Stimulated activated naive CD4-positive, alpha-beta T cell (primary cell): ENCODE data around the gene SGTA.

ENCODE experiments used
- DNase-seq, 6 experiments: peaks; one replicate each; lab custom pipeline; 2025; lab: John Stamatoyannopoulos, UW

Gene SGTA

GRCh38 chr19:2770055-2771013 lies 12.7 kb downstream of the SGTA start:
- DNase-seq: no peak

DNA sequence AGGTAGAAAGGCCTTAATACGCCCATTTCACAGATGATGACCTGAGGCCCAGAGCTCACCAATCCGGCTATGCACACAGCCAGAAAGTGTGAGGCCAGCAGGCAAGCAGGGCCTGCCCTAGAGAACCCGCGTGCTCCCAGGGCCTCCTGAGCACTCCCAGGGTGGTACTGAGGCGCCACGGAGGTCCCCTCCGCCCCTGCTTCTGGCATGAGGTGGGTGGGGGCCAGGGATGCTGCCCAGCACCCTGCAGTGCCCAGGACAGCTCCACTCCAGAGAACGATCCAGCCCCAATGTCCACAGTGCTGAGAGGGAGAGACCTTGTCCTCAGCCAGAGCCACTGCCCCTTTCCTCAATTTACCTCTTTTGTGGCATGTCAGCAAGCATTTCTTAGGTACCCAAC lies 13.9 kb downstream of the SGTA start:
- no peak for DNase-seq

DNA sequence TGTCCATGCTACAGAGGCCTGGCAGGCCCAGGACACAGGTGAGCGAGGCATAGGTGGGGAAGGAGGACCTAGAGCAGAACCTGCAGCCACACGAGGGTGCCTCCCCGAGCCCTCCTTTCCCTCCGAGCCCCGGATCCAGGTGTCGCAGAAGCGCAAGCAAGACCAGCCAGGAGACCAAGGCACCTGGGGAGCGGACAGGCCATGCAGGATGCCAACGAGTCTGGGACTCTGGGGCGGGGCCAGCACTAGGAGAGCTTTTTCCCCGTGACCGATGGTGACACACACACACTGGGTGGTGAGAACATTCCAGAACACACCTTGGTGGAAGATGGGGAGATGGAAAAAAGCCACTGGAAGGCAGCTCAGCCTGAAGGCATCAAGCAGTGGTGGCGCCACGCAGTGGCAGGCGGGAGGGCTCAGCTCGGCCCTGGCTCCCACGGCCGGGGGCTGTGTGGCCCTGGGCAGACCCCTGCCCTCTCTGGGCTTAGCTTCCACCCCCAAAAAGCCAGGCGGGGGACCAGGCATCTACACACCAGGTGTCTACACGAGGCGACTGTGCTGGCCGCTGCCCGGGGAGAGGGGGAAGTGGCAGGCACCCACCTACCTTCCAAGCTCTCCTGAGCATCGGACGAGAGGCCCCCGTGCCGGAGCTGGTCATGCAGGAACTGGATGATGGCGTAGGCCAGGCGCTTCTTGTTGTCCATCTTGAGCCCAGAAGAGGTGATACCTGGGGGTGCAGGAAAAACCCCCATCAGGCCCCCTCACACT lies 14.5 kb downstream of the SGTA start:
- DNase-seq: no peak

DNA sequence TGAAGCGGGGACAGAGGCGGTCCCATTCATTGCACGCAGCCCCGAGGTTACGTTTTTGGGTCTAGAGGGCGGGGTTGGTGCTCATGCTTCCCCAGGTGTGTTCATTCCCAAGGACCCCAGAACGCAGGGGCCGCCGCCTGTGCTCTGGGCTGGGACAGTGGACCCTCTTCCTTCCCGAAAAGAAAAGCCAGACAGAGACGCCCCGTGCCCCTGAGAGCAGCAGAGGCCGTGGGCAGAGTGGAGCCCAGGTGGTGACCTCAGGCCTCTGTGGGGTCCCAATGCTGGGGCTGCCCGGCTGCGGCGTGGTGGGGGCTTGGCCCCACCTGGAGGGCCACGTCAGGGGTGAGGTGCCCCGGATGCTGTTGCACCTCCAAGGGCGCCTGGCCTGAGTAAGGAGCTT lies 15.4 kb downstream of the SGTA start:
- no peak for DNase-seq

DNA sequence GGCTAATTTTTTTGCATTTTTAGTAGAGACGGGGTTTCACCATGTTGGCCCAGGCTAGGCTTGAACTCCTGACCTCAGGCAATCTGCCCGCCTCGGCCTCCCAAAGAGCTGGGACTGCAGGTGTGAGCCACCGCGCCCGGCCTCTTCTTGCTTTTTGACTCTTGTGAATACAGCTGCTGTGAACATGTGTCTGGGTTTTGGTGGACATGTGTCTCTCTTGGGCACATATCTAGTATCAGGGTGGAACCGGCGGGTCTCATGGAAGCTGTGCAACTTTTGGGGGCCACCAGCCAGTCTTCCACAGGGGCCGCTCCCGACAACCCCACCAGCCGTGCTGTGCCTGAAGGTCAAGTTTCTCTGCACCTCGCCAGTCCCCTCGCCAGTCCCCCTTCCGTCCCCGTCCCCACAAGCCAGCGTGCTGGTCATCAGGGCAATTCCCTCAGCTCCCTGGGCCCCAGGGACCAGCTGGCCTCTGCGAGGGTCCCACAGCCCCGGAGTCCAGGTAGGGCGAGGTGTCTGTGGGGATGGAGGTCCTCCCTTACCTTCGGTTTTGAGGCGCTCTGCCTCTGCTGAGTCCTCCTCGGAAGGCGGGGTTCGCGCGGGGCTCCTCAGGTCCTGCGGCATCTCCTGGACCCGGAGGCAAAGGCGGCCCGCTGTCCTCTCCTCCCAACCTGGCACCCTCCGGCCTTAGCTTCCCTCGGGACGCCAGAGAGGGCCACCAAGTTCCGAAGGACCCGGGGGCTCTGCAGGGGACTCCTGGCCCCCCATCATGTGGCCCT lies 16.3 kb downstream of the SGTA start:
- DNase-seq: no peak

DNA sequence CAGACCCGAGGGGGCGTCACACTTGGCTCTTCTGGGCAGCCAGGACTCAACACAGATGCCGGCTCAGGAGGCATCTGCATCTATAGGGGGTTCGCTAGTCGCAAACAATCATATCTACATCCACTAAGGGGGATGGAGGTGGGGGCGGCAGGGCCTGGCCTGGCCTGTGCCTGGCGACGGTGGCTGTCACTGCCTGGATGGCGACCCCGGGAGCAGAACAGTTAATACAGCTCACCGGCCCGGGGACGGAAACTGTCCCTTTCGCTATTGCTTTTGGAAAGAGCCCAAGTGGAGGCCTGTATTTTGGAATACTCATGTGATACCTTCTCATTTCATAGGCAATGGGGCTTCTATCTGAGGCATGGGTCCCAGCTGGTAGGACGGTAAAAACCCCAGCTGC lies 17.7 kb downstream of the SGTA start:
- no peak for DNase-seq

- no peak for DNase-seq
Measured at GRCh38 chr19:2764945-2765344, 18.1 kb downstream of the SGTA start.

- no peak for DNase-seq
Measured at GRCh38 chr19:2763687-2764086, 19.4 kb downstream of the SGTA start.

DNA sequence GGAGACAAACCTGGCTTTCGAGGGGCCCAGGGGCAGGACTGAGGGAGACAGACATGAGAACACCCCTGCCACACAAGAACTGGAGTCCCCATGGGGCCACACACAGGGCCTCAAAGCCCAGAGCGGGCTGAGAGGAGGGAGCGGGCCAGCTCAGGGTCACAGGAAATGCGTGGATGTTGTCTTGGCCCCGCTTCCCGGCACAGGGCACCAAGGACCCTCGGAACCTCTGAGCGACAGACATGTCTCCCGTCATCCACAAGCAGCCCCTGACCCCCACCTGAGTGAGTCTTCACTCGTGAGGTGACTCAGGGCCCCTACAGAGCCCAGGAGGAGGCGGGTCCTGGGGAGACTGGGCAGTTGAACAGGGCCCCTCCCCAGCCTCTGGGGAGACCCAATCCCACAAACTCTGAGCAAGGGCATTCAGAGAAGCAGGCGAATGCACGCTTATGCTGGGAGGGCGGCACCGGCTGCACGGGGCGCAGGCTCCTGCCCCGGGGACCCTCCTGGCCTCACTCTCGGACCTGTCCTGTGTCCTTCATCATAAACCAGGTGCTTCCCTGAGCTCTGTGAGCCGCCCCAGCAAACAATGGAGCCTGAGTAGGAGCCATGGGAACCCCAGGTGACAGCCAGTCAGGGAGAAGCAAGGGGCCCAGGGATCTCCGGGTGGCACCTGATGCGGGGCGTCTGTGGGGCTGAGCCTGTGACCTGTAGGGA lies 20.1 kb downstream of the SGTA start:
- no peak for DNase-seq

GRCh38 chr19:2761876-2762782 lies 20.9 kb downstream of the SGTA start:
- no peak for DNase-seq

- DNase-seq: no peak
Measured at GRCh38 chr19:2761309-2761677, 21.8 kb downstream of the SGTA start.

DNA sequence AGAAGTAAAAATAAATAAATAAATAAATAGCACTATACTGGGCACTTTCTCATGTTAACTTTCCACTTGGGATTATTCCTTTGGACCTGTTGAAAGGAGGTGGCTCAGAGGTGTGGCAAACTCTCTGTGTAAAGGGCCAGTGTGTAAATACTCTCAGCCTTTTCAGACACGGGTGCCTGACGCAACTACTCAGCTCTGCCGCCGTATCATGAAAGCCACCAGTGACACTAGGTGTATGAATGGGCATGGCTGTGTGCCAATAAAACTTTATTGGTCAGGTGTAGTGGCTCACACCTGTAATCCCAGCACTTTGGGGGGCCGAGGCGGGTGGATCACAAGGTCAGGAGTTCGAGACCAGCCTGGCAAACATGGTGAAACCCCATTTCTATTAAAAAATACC lies 23.1 kb downstream of the SGTA start:
- no peak for DNase-seq

- DNase-seq: no peak
Measured at GRCh38 chr19:2759362-2759761, 23.7 kb downstream of the SGTA start.

DNA sequence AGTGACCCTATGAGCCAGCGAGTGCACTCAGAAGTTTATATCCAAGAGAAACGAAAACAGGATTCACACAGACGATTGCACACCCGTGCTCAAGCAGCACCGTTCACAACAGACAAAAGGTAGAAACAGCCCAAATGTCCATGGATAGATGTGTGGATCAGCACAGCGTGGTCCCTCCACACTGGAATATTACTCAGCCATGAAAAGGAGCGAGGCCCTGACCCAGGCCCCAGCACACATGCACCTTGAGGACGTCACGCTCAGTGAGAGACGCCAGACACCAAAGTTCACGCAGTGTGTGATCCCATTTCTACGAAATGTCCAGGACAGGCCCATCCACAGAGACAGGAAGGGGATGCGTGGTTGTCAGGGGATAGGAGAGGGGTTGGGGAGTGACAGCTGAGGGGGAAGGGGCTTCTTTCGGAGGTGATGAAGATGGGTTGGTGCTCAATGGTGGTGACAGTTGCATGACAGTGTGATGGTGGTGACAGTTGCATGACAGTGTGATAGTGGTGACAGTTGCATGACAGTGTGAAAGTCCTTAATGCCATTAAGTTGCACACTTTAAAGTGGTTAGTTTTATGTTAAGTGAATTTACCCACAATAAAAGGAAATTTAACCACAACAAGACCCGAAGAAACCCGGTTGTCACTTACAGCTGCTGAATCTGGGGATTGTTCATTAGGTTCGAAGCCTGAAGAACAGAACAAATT lies 24.3 kb downstream of the SGTA start:
- DNase-seq: no peak

DNA sequence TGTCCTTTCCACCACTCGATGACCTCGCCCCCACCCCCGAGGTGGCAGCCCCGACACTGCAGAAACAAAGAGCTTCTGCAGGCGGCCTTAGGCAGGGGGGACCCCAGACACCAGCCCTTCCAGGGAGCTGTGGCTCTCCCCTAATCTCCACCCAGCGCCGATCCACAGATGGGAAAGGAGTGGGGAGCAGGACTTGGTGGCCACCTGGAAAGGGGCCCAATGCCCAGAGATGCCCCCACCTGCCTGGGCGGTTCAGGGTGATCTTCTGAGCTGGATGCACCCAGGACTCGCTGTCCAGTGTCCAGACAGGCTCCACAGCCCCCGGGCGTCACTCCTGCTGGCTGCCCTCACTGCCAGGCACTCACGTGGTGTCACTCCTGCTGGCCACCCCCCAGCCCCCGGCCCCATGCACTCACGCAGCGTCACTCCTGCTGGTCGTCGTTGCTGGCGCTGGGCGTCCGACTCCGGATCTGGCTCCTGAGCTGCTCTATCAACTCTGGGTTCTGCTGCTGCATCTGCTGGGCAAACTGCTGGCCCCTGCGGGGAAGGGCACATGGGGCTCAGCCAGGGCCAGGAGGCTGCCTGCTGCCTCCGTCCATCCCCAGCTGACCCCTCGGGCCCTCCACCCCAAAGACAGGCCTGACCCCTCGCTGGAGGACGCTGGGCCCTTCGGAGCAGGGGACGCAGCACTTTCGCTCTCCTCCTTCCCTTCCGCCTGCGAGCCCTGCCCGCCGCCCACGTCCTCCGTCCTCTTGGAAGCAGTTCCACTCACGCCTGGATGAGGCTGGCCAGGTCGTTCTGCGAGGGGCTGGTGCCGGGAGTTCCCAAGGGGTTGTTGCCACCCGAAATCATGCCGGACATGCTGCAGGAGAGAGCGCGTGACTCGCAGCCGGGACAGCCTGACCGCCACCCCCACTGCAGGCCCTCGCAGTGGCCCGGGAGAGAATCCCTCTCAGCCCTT lies 25.9 kb downstream of the SGTA start:
- no peak for DNase-seq

GRCh38 chr19:2756477-2756876 lies 26.6 kb downstream of the SGTA start:
- no peak for DNase-seq

- no peak for DNase-seq
Measured at GRCh38 chr19:2755811-2756210, 27.3 kb downstream of the SGTA start.

GRCh38 chr19:2755448-2755705 lies 27.7 kb downstream of the SGTA start:
- no peak for DNase-seq
